Thyroid gland (tissue), 4 donors: ENCODE measurements around the gene FICD. TPM values are rescaled to one million over a fixed set of nuclear protein-coding genes. Genes with fewer than 3 reads are reported as not detected.
"Not testable (repeated sequence)": the region's sequence is repeated elsewhere in the genome, so short reads cannot be mapped to it uniquely, and the experiment has no call there.

ENCODE experiments used
- DNase-seq, 2 donors: peaks; one replicate each; pipeline ENCODE4 v3.0.0-alpha.2; 2019
- H3K27ac ChIP-seq, 3 donors: fragments of 200-600 bp; sonication (generic); 1 replicate in 2 of 3; 2 replicates in 1 of 3; pipeline ENCODE4 v1.5.1; 2016 to 2019; ENCODE audit warnings: mild to moderate bottlenecking in 1 of 3, moderate library complexity in 1 of 3
- H3K27me3 ChIP-seq: fragments of 200-600 bp; sonication (generic); one replicate; pipeline ENCODE4 v1.5.1; 2019
- H3K36me3 ChIP-seq, 2 donors: fragments of 200-600 bp; sonication (generic); one replicate each; pipeline ENCODE4 v1.5.1; 2016 to 2019
- H3K4me1 ChIP-seq, 2 donors: fragments of 200-600 bp; sonication (generic); one replicate each; pipeline ENCODE4 v1.5.1; 2017 to 2019
- H3K4me3 ChIP-seq, 3 donors: fragments of 200-600 bp; sonication (generic); replicated peaks in 1 of 3; 1 replicate in 2 of 3; 2 replicates in 1 of 3; pipeline ENCODE4 v1.5.1; 2016; ENCODE audit warnings: mild to moderate bottlenecking in 1 of 3
- H3K9me3 ChIP-seq: fragments of 200-600 bp; sonication (generic); one replicate; pipeline ENCODE4 v1.5.1; 2017
- CTCF ChIP-seq, 6 experiments: fragments of 200-600 bp in 3 of 6; fragments of 450-650 bp in 3 of 6; sonication (generic) in 3 of 6; IDR thresholded peaks; one replicate each; pipeline ENCODE4 v1.5.1; 2016 to 2019; ENCODE audit warnings: antibody characterized with exemption in 6 of 6, mild to moderate bottlenecking in 2 of 6, inconsistent platforms in 1 of 6, moderate library complexity in 1 of 6
- POLR2A ChIP-seq, 2 donors: fragments of 450-650 bp; IDR thresholded peaks; one replicate each; pipeline ENCODE4 v1.6.1; 2017; ENCODE audit warnings: antibody characterized with exemption in 2 of 2, mild to moderate bottlenecking in 2 of 2, moderate library complexity in 1 of 2
- WGBS, 2 donors: methylation state at CpG; one replicate each; pipeline ENCODE4 v1.1.5; 2017; 5-methylcytosine and 5-hydroxymethylcytosine counted together
- intact Hi-C: fragments of 100-400 bp; cut with DNase I; formaldehyde crosslinking; loops from one replicate; pipeline ENCODE4 v1.15.1; 2023
- total RNA-seq, 4 donors: library from RNA; depleted of rRNA; stranded (reverse); fragments of >200 nt; gene quantifications; one replicate each; pipeline ENCODE4 v1.2.3, GENCODE V29; 2016

FICD gene
- total RNA-seq, 4 donors from 2014 or later: 7.0 to 16.7 (median 10.5) TPM

- Histone ChIP-seq H3K9me3 (no peaks in the 10 kb centered on the region), H3K27me3 (no peaks in the 10 kb centered on the region), H3K4me1 (no peaks in the 10 kb centered on the region), H3K36me3 (peaks cover 34 to 49% of the 10 kb centered on the region in 2 donors), H3K27ac (no peak overlapping the region), H3K4me3 (no peak overlapping the region)
- no peak for TF ChIP-seq POLR2A (IDR thresholded peaks at IDR 0.05)
- TF ChIP-seq CTCF (IDR thresholded peaks at IDR 0.05): no peak
- intact Hi-C loops: no loop called here
- 85 to 87% methylated on average over 9 of the region's 9 CpGs for WGBS, 2 donors
- no peak for DNase-seq
These were observed 32.6 kb downstream of the FICD start for GRCh38 chr12:108547686-108548085.

GRCh38 chr12:108548954-108549521, 34.0 kb downstream of the FICD start:
- Histone ChIP-seq H3K9me3 (no peaks in the 10 kb centered on the region), H3K27ac (no peak overlapping the region), H3K4me3 (no peak overlapping the region), H3K36me3 (peaks cover 20 to 35% of the 10 kb centered on the region in 2 donors), H3K4me1 (no peaks in the 10 kb centered on the region), H3K27me3 (no peaks in the 10 kb centered on the region)
- no peak for TF ChIP-seq POLR2A (IDR thresholded peaks at IDR 0.05)
- no peak for TF ChIP-seq CTCF (IDR thresholded peaks at IDR 0.05)
- intact Hi-C loops: no loop called here
- no peak for DNase-seq
- WGBS, 2 donors: 73 to 84% methylated on average over 7 of the region's 7 CpGs

GRCh38 chr12:108551535-108551934, 36.5 kb downstream of the FICD start:
- Histone ChIP-seq H3K4me3 (no peak overlapping the region), H3K9me3 (no peaks in the 10 kb centered on the region), H3K36me3 (peaks cover 9 to 22% of the 10 kb centered on the region in 2 donors), H3K4me1 (no peaks in the 10 kb centered on the region), H3K27me3 (no peaks in the 10 kb centered on the region), H3K27ac (no peak overlapping the region)
- TF ChIP-seq POLR2A (IDR thresholded peaks at IDR 0.05) (no peak), CTCF (IDR thresholded peaks at IDR 0.05) (no peak)
- WGBS, 2 donors: 88 to 92% methylated on average over 5 of the region's 5 CpGs
- no peak for DNase-seq
- intact Hi-C loops: no loop called here

GRCh38 chr12:108553799-108554198, 38.7 kb downstream of the FICD start:
- Histone ChIP-seq H3K4me1 (no peaks in the 10 kb centered on the region), H3K27ac (no peak overlapping the region), H3K27me3 (no peaks in the 10 kb centered on the region), H3K9me3 (no peaks in the 10 kb centered on the region), H3K4me3 (no peak overlapping the region), H3K36me3 (peaks cover 0 to under 1% of the 10 kb centered on the region in 2 donors)
- TF ChIP-seq CTCF (IDR thresholded peaks at IDR 0.05) (no peak), POLR2A (IDR thresholded peaks at IDR 0.05) (no peak)
- intact Hi-C loops: no loop called here
- 89 to 94% methylated on average over 5 of the region's 5 CpGs for WGBS, 2 donors
- no peak for DNase-seq

- DNase-seq, H3K27ac ChIP-seq, H3K36me3 ChIP-seq, H3K4me3 ChIP-seq, H3K27me3 ChIP-seq, intact Hi-C loops, H3K9me3 ChIP-seq: not testable (repeated sequence)
- H3K4me1 ChIP-seq: peaks cover 12 to 14% of the 10 kb centered on the region in 2 donors
- 90 to 94% methylated on average over 9 of the region's 9 CpGs for WGBS, 2 donors
These were observed 40.3 kb downstream of the FICD start for GRCh38 chr12:108555383-108555782.
